Measurements from ENCODE around the gene DSCAM.

DNA sequence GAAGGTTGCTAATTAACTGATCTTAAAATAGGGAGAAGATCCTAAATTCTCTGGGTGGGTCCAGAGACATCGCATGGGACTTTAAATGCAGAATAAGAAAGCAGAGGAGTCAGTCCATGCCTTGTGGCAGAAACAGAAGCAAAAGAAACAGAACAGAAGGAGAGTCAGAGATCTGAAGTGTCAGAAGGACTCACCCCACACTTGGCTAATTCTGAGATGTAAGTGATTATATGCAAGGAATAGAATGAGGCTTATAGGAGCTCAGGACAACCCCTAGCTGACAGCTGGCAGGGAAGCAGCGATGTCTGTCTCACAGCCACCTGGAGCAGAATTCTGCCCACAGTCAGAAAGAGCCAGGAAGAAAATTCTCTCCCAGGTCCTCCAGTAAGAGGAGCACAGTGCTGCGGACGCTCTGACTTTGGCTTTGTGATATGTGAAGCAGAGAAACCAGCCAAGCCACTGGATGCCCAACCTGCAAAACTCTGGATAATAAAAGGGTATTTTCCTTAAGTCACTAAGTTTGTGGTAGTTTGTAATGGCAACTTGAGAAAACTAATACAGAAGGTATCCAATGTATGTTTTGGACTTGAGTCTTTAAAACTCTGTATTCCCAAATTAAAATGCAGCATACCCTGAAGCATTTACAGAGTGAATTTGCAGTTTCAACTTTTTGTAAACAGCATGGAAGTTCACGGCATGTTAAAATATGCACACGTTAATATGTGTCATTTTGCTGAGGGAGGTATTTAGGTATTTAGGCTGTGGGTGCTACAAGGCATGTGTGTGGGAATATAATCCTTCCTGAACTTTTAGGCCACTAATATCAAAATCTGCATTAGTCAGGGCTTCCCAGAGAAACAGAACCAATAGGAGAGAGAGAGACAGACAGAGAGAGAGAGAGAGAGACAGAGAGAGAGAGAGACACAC, 591.2 kb downstream of the DSCAM start:
- TF ChIP-seq CTCF (IDR thresholded peaks at IDR 0.05) (no peak), POLR2A (IDR thresholded peaks at IDR 0.05) (no peak)
